NCI-H510A (cell line): Measurements from ENCODE around the gene CLECL1.
"Not testable (repeated sequence)": the region's sequence is repeated elsewhere in the genome, so short reads cannot be mapped to it uniquely, and the experiment has no call there.

Source experiments
- DNase-seq: peaks from one replicate; lab custom pipeline; 2025; lab: John Stamatoyannopoulos, UW

The CLECL1 gene

GRCh38 chr12:9751204-9752144 is 18.6 kb upstream of the CLECL1 start:
- no peak for DNase-seq

GRCh38 chr12:9750276-9751203 is 17.6 kb upstream of the CLECL1 start:
- DNase-seq, result peak; percentile 15

DNA sequence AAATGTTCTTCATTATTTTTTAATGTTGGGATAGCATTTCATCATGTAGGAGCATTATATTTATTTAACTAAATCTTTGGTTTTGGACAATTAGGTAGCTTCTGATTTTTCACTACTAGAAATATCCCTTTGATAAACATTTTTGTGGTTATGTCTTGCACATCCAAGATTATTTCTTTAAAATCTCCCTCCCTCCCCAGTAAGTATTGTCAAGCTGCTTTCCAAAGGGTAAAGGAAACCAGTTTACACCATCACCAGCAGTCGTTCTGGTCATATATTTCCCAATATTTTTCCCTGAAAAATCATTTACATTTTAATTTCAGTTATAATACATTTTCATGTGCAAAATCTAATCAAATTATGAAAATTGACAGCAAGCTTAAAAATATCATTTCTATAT is 16.7 kb upstream of the CLECL1 start:
- no peak for DNase-seq

GRCh38 chr12:9745199-9745598 is 12.3 kb upstream of the CLECL1 start:
- DNase-seq, result no peak

DNA sequence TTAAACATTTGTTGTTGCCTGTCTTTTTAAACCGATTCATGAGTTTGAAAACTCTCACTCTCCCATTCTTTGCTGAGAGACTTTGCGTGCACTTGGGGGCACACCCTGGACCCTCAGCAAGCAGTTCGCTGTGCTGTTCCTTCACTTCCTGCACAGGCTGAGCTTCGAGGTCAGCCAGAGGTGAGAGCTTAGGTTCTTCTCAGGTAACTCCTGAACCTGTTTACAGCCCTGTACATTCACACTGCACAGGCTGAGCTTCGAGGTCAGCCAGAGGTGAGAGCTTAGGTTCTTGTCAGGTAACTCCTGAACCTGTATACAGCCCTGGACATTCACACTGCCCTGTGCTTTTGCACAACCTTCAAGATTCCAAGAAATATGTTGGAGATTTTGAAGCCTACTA is 9.8 kb upstream of the CLECL1 start:
- DNase-seq, result no peak

GRCh38 chr12:9741726-9742125 is 8.8 kb upstream of the CLECL1 start:
- no peak for DNase-seq

DNA sequence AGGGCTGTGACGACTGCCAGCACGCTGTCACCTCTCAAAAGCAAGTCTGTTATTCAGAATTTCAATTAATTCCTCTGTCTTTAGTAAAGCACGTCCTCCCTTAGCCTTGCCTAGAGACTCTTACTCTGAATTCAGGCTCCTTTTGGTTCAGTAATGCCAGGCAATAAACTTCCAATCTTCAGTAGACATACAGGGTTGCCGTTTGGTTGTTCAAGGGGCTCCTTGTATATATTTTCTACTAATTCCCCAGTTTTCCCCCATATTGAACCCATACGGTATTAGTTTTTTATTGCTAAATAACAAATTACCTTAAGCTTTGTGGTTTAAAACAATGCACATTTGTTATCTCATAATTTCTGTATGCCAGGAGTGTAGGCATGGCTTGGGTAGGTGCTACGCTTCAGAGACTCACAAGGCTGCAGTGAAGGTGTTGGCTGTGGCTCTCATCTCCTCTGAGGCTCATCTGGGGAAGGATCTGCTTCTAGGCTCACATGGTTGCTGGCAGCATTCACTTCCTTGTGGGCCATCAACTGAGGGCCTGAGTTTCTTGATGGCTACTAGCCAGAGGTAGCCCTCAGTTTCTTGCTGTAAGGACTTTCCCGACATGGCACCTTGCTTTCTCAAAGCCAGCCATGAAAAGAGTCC is 7.3 kb upstream of the CLECL1 start:
- no peak for DNase-seq

- DNase-seq, result not testable (repeated sequence)
These were observed 6.7 kb upstream of the CLECL1 start for GRCh38 chr12:9739404-9740105.

DNA sequence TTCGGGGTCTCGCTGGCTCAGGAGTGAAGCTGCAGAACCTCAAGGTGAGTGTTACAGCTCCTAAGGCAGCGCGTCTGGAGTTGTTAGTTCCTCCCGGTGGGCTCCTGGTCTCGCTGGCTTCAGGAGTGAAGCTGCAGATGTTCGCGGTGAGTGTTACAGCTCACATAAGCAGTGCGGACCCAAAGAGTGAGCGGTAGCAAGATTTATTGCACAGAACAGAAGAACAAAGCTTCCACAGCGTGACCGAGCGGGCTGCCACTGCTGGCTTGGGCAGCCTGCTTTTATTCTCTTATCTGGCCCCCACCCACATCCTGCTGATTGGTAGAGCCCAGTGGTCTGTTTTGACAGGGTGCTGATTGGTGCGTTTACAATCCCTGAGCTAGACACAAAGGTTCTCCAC is 6.0 kb upstream of the CLECL1 start:
- not testable (repeated sequence) for DNase-seq

DNA sequence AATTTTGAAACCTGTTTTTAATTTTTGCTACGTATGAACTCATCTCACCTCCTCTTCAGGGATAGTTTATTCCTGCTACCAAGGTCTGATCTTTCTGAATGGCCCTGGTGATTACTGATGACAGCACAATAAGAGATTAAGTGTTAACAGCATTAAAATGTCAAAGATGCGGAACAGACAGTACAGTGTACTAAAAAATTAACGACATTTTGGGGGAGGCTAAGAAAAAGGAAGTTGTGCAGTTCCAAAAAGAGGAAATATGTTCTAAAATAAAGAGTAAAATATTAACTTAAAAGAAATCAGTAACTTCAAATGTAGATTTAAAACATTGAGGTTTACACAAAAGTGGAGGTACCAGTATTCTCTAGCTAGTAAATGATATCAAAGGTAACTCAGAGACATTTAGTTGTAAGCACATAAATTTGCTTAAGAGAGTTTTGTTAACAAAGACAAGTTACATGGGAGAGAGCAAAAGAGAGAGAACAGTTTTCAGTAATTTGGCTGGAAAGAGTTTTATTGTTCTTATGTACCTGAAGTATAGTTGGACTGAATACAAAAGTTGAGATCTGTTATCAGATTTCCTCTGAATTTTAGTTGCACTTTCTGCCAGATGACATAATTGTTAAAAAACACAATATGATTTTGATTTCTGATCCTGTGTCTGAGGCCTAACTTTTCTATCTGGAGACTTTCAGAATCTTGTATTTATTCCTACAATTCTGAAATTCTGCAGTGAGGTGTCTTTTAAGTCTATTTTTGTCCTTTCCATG is 4.2 kb upstream of the CLECL1 start:
- DNase-seq, result no peak

GRCh38 chr12:9735601-9736000 is 2.7 kb upstream of the CLECL1 start:
- no peak for DNase-seq

DNA sequence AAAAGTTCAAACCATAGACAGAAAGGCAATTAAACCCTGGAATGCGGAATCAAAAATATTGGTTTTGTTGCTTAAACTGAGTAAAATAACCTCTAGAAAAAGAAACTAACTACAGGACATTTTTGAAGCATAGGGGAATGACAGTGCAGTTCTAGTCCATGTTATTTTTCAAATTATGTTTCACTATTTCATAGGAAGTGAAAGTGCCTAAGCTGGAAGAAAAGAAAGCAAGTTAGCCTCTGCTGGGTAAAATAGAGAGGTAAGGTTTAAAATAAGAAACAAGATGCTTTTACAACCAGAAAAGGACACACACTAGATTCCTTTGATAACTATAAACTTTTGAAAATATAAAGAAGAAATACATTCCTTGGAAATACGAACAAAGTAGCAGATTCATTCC is 1.1 kb downstream of the CLECL1 start:
- no peak for DNase-seq

DNA sequence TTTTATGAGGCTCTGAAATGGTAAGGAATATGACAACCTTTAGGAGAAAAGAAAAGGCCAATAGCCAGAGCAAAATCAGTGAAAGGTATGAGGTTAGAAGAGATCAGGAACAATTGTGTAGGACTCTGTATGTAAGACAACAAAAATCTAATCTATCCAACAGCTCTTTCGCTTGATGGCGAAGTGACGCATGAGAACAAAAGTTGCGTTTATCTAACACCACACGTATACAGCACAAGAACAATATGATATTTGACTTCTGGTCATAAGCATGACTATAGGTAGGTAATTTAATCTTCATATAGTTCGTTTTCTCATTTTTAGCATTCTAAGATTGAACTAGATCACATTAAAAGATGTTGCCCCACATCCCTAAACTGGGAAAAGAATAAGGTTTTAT is 1.5 kb downstream of the CLECL1 start:
- DNase-seq, result no peak

DNA sequence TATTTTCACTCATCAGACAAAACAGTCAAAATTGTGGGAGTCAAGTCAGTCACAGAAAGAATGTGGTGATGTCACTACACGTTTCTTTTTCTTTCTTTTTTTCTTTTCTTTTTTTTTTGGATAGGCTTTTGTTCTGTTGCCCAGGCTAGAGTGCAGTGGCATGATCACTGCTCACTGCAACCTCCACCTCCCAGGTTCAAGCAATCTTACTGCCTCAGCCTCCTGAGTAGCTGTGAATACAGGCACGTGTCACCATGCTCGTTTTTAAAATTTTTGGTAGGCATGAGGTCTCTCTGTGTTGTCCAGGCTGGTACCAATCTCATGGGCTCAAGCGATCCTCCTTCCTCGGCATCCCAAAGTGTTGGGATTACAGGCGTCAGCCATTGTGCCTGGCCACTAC is 2.3 kb downstream of the CLECL1 start:
- no peak for DNase-seq

GRCh38 chr12:9730011-9730410 is 2.9 kb downstream of the CLECL1 start:
- no peak for DNase-seq

- DNase-seq, result no peak
These were observed 3.8 kb downstream of the CLECL1 start for GRCh38 chr12:9729082-9729481.

DNA sequence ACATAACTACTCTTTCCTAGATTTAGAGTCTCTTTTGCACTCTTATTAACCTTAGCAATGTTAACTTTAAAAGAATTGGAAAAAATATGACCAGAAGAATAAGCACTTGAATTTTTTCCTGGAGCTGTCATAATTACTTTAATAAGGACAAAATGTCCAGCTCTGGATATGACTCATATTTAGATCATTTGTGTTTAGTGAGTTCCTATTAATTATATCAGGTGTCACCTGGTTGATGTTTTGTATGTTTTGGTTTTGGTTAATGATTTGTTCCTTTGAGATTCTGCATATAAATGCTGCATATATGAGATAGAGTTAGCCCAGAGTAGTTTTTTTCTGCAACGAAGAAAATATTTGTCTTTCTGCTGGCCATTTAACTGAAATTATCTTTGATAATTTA is 5.1 kb downstream of the CLECL1 start:
- DNase-seq, result no peak

DNA sequence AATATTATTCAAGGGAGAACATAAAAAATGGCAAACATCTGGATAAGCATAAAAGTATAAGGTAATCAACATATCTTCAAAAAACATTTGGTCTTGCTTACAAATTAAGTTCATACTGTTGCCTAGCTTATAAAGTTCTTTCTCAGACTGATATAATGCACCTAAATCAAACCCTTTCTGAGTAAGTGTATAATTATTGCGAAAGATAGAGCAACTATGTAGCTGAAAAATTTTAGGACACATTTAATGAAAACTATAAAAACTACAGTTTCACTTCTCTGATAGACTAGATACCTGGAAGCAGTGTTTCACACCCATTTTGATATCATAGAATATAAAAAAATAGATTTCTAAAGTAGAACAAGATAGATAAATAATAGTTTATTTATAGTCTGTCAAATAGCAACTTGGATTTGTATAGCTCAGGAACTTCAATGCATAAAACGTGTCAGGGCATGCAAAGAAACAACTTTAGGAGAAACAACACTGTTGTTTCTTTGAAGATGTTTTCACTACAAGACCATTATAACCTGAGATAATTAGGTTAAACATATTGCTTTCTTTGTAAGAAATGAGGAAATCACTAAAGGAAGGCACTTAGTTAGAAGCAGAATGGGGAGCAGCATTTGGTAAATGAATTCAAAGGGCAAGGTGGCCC is 7.6 kb downstream of the CLECL1 start:
- DNase-seq, result no peak

- DNase-seq, result no peak
These were observed 8.9 kb downstream of the CLECL1 start for GRCh38 chr12:9724023-9724422.

- DNase-seq, result no peak
These were observed 11.4 kb downstream of the CLECL1 start for GRCh38 chr12:9721394-9722092.
